NCI-H2227 (cell line): Measurements from ENCODE around the gene KRT1.

Experiments used
- DNase-seq: peaks from one replicate; lab custom pipeline; 2025; ENCODE audit not compliant: unreplicated experiment; lab: John Stamatoyannopoulos, UW

Gene KRT1

DNA sequence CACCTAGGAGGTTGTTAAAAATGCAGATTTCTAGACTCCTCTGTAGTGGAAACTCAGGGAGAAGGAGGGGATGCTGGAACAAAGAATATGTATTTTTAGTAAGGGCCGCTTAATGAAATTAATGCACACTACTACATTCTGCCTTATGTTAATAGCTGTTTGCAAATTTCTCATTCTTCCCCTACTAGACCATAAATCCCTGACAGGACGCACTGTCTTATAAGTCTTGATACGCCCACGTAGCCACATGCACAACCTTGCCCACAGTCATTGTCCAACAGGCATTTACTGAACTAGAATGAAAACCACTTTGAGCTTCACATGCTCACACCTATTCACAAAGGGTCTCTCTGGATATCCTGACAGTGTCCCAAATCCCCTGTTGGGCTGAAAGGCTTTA is 38.7 kb downstream of the KRT1 start:
- DNase-seq = no peak

DNA sequence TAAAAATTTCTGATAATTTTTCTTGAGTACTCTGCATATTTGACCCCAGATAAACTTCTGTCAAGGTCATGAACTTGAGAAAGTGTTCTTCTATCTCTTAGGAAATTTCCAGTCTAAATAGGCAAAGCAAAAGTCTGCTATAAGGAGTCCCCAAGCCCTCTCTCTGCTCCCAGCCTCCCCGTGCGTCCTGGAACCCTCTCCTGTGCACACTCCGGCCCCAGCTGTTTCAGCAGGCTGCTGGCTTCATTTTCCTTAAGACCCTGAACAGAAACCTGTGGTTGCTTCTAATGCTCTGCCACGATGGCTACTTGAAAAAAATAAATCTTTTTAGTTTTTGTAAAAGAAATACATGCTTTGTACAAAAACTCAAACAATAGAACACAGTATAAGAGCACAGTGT is 42.9 kb downstream of the KRT1 start:
- DNase-seq = no peak

DNA sequence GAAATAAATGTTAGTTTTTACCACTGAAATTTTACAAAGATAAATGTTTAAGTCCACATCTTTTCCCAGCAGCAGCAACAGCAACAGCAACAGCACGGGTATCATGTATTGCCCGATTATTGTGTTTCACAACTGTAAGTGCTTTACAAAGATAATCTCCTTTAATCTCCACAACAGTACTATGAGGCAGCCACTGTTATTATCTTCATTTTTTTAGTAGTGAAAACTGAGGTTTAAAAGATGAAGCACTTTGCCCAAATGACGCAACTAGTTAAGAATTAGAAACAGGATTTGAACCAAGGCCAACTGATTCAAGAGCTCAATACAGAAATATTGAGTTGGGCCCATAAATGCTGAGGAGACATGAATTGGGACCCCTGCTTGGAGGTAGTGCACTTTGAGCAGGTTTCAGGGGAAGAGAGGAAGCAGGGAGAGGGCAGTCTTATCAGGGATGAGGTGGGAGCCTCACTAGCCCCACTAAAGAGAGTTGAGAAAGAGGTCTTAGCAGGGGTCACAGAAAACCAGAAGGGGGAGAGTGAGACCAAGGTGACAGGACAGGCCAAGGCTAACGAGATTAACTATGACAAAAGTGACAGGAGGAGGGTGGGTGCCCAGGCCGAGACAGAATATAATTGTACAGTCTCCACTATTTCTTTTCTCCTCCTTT is 43.5 kb downstream of the KRT1 start:
- DNase-seq = no peak

DNA sequence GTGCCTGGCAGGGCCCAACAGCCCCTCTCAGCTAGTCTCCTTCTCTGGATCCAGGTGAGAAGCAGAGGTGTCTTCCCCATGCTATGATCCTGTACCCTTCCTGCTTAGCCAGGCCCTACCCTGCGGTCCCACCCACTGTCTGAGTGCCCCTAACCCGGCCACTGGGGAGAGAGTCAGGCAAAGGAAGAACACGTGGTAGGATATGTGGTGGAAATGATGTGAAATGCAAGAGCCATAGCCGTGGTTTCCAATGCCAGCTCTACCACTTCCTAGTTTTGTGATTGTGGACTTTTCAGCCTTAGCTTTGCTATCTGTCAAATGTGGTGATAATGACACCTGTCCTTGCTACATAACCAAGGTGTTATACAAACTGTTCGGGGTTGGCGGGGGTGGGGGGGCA is 44.0 kb downstream of the KRT1 start:
- DNase-seq = no peak

DNA sequence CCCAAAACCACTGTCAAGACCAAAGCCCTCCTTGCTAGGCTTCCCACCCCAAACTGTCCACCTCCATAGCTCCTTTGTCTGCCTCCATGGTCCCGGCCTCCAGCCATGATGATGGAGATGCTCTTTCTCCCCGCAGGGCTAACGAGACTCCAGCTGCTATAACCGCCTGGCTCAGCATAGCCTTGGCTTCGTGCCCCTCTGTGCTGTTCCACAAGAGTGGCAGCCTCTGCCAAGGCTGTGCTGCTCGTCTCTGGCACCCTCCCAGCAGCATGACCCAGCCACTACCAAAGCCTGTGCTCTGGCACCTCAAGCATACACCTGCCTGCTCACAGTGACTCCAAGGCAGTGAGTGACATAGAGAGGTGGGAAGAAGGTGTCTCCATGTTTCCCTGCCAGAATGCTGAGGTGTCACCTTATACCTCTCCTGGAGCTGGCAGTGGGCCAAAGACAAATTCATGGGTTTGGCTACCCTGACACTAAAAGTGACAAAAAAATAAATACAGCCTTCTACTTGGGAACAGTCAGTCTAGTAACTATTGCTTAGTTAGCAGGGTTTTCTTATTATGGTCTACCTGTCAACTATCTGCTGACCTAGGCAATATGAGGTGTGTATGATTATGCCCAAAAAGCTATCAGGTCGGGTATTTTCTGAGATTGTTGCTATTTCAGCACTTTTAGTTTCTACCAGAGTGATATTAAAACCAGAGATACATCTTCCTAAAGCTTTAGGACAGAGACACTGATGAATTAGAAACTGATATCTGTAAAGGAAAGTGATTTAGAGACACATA is 45.7 kb downstream of the KRT1 start:
- DNase-seq = no peak

DNA sequence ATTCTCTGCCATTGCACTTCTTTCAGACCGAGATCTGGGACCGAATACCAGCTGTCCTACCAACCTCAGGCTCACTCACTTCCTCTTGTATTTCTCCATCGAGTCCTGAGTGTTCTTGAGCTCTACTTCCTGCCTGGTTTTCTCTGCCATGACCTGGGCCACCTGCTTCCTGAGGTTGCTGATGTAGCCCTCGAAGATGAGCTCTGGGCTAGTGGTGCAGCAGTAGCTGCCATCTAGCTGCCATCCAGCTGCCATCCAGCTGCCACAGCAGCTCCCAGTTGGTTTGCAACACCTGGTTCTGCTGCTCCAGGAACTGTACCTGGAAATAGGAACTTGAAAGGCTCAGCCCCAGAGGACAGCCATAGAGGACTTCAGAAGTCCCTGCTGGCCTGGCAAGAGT is 46.8 kb downstream of the KRT1 start:
- DNase-seq = no peak

DNA sequence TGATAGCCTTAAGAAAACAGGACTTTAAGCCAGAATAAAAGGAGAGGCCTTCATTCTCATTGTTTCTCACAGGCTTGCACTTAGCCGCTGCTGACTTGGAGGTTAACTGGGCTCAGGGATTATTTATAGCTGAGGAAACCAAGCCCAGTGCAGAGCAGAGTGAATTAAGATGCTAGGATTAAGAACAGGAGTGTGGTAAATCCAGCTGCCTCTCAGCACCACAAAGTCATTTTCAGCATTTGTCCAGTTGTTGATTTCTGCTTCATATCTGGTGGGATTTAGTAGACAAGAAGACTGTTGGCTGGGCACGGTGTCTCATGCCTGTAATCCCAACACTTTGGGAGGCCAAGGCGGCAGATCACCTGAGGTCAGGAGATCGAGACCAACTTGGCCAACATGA is 47.6 kb downstream of the KRT1 start:
- DNase-seq = no peak

DNA sequence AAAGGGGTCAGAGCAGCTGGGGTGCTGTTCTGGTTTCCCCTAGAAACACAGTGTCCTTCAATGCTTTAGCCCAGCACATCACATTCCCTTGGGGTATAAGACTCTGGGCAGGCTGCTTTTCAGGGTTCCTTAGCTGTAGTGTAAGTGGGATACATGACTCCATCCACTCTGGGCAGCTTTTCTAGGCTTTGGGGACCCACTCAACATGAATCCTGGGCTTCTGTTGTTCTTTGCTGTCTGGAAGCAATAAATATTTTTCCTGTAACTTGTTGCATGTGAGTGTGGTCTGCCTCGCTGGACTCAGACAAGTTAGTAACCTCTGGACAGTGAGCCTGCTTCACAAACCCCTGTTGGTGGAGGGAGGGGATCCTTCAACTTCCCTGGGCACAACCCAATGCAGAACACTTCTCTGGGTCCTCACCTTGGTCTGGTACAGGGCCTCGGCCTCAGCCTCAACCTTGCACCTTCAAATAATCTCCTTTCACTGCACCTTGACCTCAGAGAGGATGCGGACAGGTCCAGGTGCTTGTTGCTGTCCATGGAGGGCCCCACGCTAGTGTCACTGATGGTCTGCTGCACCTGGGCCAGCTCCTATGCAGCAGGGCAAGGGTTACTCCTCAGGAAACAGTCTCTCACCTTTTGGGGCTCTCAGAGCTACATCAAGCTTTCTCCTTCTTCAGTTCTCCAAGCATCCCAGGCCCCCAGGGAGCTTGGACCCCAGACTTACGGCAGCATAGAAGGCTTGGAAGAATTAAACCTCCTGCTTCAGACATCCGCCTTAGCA is 48.3 kb downstream of the KRT1 start:
- no peak for DNase-seq

DNA sequence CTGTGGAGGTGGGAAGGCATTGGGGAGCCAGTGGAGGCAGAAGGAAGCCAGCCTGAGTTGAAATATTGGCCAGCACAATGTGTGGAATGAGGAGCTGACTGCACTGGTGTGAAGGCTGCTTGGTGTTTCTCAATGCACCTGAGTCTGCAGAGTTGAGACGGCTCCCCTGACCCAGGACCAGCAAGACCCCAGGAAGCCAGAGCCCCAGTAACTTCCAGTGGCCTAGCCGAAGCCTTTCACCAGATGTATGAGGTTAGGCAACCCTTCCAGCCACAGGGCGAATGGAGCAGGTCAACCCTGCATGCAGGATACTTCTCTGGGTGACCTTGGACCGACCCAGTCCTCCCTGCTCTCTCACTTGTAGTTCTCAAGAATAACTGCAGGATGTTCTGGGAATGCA is 48.9 kb downstream of the KRT1 start:
- DNase-seq = no peak

DNA sequence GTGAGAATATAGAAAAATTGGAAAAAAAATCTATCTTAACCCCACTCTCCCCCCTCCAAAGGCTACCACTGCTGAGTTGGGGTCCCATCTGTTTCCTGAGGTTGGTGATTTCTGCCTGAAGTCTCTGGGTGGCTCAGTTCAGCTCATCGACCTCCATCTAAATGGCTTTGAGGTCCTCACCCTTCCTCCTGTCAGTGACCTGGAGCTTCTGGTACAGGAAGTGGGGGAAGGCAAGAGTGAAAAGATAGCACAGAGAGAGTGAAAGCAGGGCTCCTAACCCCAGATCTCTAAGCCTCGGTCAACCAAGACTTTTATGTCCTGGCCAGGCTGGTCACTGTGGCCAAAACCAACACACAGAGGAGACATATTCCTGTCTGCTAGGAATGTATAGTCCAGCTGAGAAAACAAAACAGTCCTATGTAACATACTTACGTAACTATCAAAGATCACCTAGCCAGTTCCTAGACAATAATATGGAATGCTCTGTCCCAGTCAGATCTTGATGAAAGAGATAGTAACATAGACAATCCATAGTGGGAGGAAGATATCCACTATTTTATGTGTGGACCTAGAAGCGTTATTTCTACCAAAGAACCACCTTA is 49.5 kb downstream of the KRT1 start:
- DNase-seq = no peak

DNA sequence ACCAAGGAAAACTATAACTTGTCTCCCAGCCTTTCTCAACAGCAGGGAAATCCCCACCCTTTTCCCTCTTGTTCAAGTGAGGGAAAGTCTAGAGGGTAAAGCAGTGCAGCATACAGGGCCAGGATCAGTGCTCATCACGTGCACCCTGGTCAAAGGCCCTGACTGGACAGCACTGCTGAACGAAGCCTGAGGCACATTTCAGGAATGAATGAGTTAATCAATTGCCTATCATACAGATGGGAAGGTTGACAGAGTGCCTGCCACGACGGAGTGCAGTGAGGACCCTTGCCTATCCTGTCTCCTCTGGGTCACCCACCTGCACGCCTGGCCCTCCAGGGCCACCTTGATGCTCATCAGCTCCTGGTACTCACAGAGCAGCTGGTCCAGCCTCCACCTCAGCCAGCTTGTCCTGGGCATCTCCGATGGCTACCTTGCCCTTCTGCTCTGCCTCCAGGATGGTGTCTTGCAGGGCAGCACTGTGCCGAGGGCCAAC is 50.2 kb downstream of the KRT1 start:
- DNase-seq = no peak

DNA sequence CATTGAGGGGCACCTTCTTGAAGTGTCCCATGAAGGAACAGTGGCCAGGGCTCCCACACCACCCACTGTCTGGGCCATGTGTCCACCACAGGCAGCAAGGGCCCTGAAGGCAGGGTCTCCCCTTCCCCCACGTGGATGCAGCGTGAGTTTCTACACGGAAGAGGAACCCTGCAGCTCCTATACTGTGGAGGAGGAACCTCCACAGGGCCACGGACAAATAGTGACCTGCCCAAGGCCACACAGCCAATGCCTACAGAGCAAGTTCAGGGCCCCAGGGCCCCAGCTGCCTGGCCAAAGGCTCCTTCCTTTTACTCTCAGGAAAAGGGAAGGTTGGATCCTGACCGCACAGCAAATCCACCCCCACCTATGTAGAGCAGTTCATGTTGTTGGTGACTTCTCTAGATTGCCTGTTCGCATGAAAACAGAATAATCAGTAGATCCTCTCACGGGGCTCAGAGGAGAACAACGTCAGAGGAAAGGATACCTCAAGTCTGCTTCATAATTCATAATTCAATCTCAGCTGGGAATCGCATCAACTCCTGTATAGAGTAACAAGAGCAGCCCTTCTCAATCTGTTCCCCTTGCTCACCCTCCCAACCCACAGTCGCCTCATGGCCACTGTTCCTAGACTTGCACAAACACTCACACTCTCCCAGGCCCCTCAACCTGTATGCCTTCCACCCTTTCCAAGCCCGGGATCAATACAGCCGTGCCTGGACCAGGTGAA is 50.8 kb downstream of the KRT1 start:
- DNase-seq = no peak

DNA sequence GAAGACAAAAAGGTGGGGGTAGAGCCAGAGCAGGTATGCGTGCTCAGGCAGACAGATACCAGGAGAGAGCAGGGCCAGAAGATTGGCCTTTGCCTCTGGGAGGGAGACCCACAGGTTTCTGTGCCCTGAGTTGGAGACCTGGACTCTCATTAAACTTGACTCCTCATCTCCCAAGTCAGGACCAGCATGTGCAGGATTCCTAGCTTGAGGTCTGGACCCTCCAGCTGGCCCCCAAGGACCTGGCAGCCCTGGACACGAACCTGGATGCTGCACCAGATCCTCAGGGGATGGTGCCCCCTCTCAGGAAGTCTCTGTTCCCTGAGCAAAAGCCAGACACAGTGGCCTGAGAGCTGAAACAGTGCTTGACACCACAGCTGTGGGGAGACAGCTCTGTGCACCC is 51.4 kb downstream of the KRT1 start:
- no peak for DNase-seq

DNA sequence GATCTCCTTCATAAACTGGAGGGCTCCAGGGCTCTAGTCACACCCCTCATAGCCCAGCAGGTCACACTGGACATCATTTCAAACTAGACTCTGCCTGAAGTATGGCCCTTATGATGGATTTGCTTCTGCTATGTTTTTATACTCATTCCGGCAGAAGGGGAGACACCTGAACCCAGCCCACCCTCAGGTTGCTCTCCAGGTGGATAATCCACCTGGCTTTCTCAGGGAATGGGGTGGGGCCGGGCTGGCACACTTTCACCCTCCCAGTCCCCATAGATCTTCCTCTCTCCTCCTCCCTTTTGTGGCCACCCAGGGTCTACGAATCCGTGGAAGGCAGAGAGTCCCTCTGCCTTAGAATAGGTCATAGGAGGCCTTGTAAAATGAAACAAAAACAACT is 52.1 kb downstream of the KRT1 start:
- DNase-seq = no peak

DNA sequence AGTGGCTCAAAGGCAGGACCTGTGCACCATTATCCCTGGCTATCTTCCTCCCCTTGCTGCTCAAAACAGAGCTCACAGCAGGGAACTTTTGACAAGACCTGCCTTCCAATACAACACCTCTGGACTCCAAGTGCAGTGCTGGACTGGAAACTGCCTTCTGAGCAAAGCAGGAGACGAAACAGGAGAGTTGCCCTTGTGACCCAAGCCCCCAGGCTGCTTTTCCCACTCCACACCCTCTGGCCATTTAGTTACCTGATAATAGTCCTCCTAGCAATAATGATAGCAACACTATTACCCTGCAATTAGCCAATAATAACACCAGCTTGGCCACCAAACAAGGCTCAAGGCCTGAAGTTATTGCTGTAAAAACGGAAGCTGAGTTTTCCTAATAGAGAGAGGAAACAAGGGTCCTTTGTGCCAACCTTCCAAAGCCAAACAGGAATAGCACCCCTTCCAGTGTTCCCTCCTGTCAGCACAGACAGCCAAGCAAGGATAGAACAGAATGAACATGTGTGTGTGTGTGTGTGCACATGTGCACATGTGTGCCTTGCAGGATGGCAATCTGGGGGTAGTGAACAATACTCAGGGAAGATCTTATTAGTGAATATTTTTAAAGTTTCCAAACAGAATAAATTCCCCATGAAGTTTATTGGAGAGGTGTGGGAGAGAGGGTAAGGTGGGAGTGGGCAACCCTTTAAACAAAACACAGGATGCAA is 52.7 kb downstream of the KRT1 start:
- DNase-seq = no peak
